Astrocyte of the spinal cord (primary cell): Measurements from ENCODE around the gene HTT-AS.

ENCODE experiments used
- DNase-seq: peaks from one replicate; pipeline ENCODE4 v3.0.0; 2011; ENCODE audit warnings: low read depth, low spot score
- H3K4me3 ChIP-seq: 2 replicates; pipeline ENCODE4 v1.5.1; 2011; ENCODE audit warnings: low read depth, mild to moderate bottlenecking, low read length, moderate library complexity
- in situ Hi-C: cut with HindIII; loops from 2 replicates; pipeline ENCODE4 v1.10.0; 2017; ENCODE audit warnings: low sequenced_read_pairs
- TF ChIP-seq, protein P1 (sequence below): IDR thresholded peaks from 2 replicates; pipeline ENCODE4 v1.5.1; 2012; ENCODE audit warnings: low read depth, mild to moderate bottlenecking, low read length, inconsistent platforms

Gene HTT-AS

DNA sequence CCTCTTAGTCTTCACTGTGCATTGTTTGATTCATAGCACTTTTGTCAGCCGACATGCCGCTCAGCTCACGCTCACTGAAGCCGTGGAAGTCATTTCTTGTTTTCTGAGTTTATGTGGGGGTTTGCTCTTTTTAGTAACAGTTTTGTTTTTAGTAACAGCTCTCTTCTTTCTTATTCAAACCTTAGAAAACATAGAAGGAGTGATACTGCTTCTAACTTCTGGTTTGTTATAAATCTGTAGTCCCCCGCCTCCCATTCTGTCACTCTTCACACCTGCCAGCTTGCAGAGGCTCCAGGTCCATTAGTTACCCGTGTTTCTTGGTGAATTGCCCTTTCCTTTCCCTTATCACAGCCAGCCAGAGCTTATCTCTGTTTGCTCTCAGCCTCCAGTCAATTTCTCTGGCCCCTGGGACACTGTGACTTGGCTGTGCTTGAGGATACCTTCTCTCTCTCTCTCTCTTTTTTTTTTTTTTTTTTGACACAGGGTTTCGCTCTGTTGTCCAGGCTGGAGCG lies 60.4 kb downstream of the HTT-AS start:
- in situ Hi-C loops: no loop called here
- TF ChIP-seq, protein P1, sequence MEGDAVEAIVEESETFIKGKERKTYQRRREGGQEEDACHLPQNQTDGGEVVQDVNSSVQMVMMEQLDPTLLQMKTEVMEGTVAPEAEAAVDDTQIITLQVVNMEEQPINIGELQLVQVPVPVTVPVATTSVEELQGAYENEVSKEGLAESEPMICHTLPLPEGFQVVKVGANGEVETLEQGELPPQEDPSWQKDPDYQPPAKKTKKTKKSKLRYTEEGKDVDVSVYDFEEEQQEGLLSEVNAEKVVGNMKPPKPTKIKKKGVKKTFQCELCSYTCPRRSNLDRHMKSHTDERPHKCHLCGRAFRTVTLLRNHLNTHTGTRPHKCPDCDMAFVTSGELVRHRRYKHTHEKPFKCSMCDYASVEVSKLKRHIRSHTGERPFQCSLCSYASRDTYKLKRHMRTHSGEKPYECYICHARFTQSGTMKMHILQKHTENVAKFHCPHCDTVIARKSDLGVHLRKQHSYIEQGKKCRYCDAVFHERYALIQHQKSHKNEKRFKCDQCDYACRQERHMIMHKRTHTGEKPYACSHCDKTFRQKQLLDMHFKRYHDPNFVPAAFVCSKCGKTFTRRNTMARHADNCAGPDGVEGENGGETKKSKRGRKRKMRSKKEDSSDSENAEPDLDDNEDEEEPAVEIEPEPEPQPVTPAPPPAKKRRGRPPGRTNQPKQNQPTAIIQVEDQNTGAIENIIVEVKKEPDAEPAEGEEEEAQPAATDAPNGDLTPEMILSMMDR: no peak
- no peak overlapping the region for H3K4me3 ChIP-seq
- no peak for DNase-seq
